Measurements from ENCODE around the gene HDAC4.

GRCh38 chr2:239173301-239173700 is 227.5 kb downstream of the HDAC4 start:
- TF ChIP-seq CTCF (IDR thresholded peaks at IDR 0.05): no peak
- no peak for TF ChIP-seq FOXK1 (CRISPR knock-in tag; IDR thresholded peaks at IDR 0.05)
- no peak for TF ChIP-seq NR3C1 (CRISPR knock-in tag; conservative IDR thresholded peaks at IDR 0.05; ENCODE audit: low read depth)

Data from WTC11 (cell line).